Endothelial cell of umbilical vein (primary cell): Measurements from ENCODE around the gene CPXM2. TPM values are rescaled to one million over a fixed set of nuclear protein-coding genes. Genes with fewer than 3 reads are reported as not detected.

ENCODE experiments used
- BruUV-seq: library from RNA; stranded (reverse); fragments of 400-500 nt; replicated peaks from 2 replicates; lab custom pipeline; 2021; lab: Mats Ljungman, UMichigan
- CTCF ChIA-PET: fragments of 300-600, 350-600 bp; sonication (Branson Sonifier 250); formaldehyde crosslinking; loops from one replicate; lab custom pipeline; 2021; ENCODE audit warnings: antibody characterized with exemption, inconsistent platforms; lab: Charles Lee
- POLR2A ChIA-PET: fragments of 300-600, 350-600 bp; sonication (Branson Sonifier 250); formaldehyde crosslinking; loops from one replicate; lab custom pipeline; 2021; ENCODE audit warnings: antibody characterized with exemption, inconsistent platforms; lab: Charles Lee
- DNase-seq: peaks from one replicate; pipeline ENCODE4 v3.0.0-alpha.2; 2011; ENCODE audit warnings: low read depth, low spot score
- FAIRE-seq: peaks from 2 replicates; lab custom pipeline; 2011; peaks lifted over from hg19 to GRCh38; lab: Jason Lieb, UNC
- H2AFZ ChIP-seq: 2 replicates; pipeline ENCODE4 v1.6.0; 2012; ENCODE audit warnings: low read depth, low read length, control low read depth, inconsistent platforms
- H3K27ac ChIP-seq: 2 replicates; pipeline ENCODE4 v1.5.1; 2011; ENCODE audit warnings: low read depth, mild to moderate bottlenecking, control low read depth, low read length, moderate library complexity; ENCODE audit not compliant: insufficient read depth
- H3K27me3 ChIP-seq, 2 experiments: 2 replicates each; pipeline versions ENCODE4 v1.6.0 to v1.6.1; 2011; ENCODE audit warnings: low read length in 2 of 2, mixed read lengths in 1 of 2; ENCODE audit not compliant: control insufficient read depth in 2 of 2, insufficient read depth in 2 of 2
- H3K36me3 ChIP-seq, 2 experiments: 2 replicates in 1 of 2; 3 replicates in 1 of 2; pipeline ENCODE4 v1.5.1; 2011; ENCODE audit warnings: low read length in 2 of 2, mild to moderate bottlenecking in 1 of 2, moderate library complexity in 1 of 2; ENCODE audit not compliant: control insufficient read depth in 2 of 2, insufficient read depth in 2 of 2; ENCODE audit errors: extremely low read depth in 1 of 2
- H3K4me1 ChIP-seq: 3 replicates; pipeline ENCODE4 v1.5.1; 2011; ENCODE audit warnings: mild to moderate bottlenecking, low read length; ENCODE audit not compliant: control insufficient read depth, insufficient read depth; ENCODE audit errors: extremely low read depth
- H3K4me2 ChIP-seq: 2 replicates; pipeline ENCODE4 v1.6.1; 2011; ENCODE audit warnings: low read length, control low read depth, mixed read lengths; ENCODE audit not compliant: insufficient read depth
- H3K4me3 ChIP-seq, 3 experiments: fragments of 200-600 bp in 1 of 3; sonication (generic), shearing (Covaris generic) in 1 of 3; replicated peaks in 1 of 3; 2 replicates each; pipeline ENCODE4 v1.5.1; 2011 to 2016; ENCODE audit warnings: control low read depth in 3 of 3, low read length in 3 of 3, mild to moderate bottlenecking in 2 of 3, inconsistent platforms in 1 of 3, low read depth in 1 of 3, moderate library complexity in 1 of 3; ENCODE audit not compliant: insufficient read depth in 1 of 3
- H3K79me2 ChIP-seq: 2 replicates; pipeline ENCODE4 v1.6.0; 2012; ENCODE audit warnings: low read length, inconsistent platforms; ENCODE audit not compliant: control insufficient read depth, insufficient read depth
- H3K9ac ChIP-seq: replicated peaks from 2 replicates; pipeline ENCODE3; 2011; ENCODE audit warnings: low read length, control low read depth; ENCODE audit not compliant: insufficient read depth; ENCODE audit errors: extremely low read depth
- H3K9me1 ChIP-seq: replicated peaks from 3 replicates; pipeline ENCODE4 v1.6.0; 2011; ENCODE audit warnings: mild to moderate bottlenecking, low read length; ENCODE audit not compliant: control insufficient read depth, insufficient read depth; ENCODE audit errors: extremely low read depth
- H3K9me3 ChIP-seq: replicated peaks from 2 replicates; pipeline ENCODE4 v1.5.1; 2012; ENCODE audit warnings: low read length, inconsistent platforms; ENCODE audit not compliant: control insufficient read depth, insufficient read depth
- H4K20me1 ChIP-seq: replicated peaks from 2 replicates; pipeline ENCODE3; 2011; ENCODE audit warnings: mild to moderate bottlenecking, low read length; ENCODE audit not compliant: control insufficient read depth, insufficient read depth; ENCODE audit errors: extremely low read depth
- EZH2 ChIP-seq: IDR thresholded peaks from 2 replicates; pipeline ENCODE4 v1.6.1; 2012; ENCODE audit warnings: borderline replicate concordance, low read depth, mild to moderate bottlenecking, moderate library complexity, low read length, inconsistent platforms; ENCODE audit not compliant: severe bottlenecking
- FOS ChIP-seq: IDR thresholded peaks from 2 replicates; pipeline ENCODE4 v1.6.1; 2011; ENCODE audit warnings: mild to moderate bottlenecking, low read length, moderate library complexity, borderline replicate concordance; ENCODE audit not compliant: insufficient read depth
- GATA2 ChIP-seq: IDR thresholded peaks from 2 replicates; pipeline ENCODE4 v1.7.0; 2011; ENCODE audit warnings: low read depth, mild to moderate bottlenecking, moderate library complexity, mixed read lengths, low read length; ENCODE audit not compliant: insufficient read length, insufficient read depth
- JUN ChIP-seq: IDR thresholded peaks from 2 replicates; pipeline ENCODE4 v1.6.1; 2011; ENCODE audit warnings: borderline replicate concordance, low read depth; ENCODE audit not compliant: insufficient read length, insufficient read depth
- MYC ChIP-seq: IDR thresholded peaks from one replicate; pipeline ENCODE4 v1.6.1; 2011; ENCODE audit warnings: mild to moderate bottlenecking, low read depth, low read length
- POLR2A ChIP-seq: IDR thresholded peaks from 2 replicates; pipeline ENCODE4 v1.6.1; 2012; ENCODE audit warnings: low read depth, mild to moderate bottlenecking, control low read depth, low read length
- POLR2AphosphoS5 ChIP-seq: IDR thresholded peaks from 2 replicates; pipeline ENCODE4 v1.6.1; 2012; ENCODE audit warnings: low read depth, mild to moderate bottlenecking, control low read depth, low read length, moderate library complexity; ENCODE audit not compliant: insufficient read depth
- dilution Hi-C: fragments of 300-500 bp; cut with MboI; formaldehyde crosslinking; loops from one replicate; pipeline ENCODE4 v1.15.0; 2019; ENCODE audit warnings: low sequenced_read_pairs; ENCODE audit not compliant: extremely low pct_ligation_motif_present
- intact Hi-C: fragments of 100-400 bp; cut with micrococcal nuclease; formaldehyde crosslinking; loops from one replicate; pipeline ENCODE4 v1.10.0; 2022
- polyA plus RNA-seq, 4 experiments: library from polyadenylated mRNA; depleted of rRNA in 3 of 4; stranded (reverse) in 3 of 4; unstranded in 1 of 4; fragments of >200 nt; gene quantifications; 2 replicates each; pipeline versions ENCODE4 v1.2.1 to v1.2.3, GENCODE V29; 2011 to 2012; ENCODE audit warnings: missing spikeins in 1 of 4
- total RNA-seq: library from RNA; stranded (reverse); gene quantifications from 2 replicates; pipeline ENCODE4 v1.2.3, GENCODE V29; 2021
- TF ChIP-seq, protein P1 (sequence below), 2 donors: IDR thresholded peaks; 1 replicate in 1 of 2; 2 replicates in 1 of 2; pipeline ENCODE4 v1.5.1; 2011; ENCODE audit warnings: low read length in 2 of 2, mild to moderate bottlenecking in 2 of 2, moderate library complexity in 2 of 2, control low read depth in 1 of 2, inconsistent platforms in 1 of 2, low read depth in 1 of 2; ENCODE audit not compliant: insufficient read depth in 1 of 2; ENCODE audit errors: extremely low read depth in 1 of 2
- TF ChIP-seq, protein P2 (sequence below): IDR thresholded peaks from 2 replicates; pipeline ENCODE4 v1.6.1; 2011; ENCODE audit not compliant: insufficient read depth, insufficient read length

The CPXM2 gene
- total and polyA plus RNA-seq, 2 donors (not counting 3 experiments of a cell fraction or from before 2014, with no cell fraction given) = 1.8 to 2.7 TPM

DNA sequence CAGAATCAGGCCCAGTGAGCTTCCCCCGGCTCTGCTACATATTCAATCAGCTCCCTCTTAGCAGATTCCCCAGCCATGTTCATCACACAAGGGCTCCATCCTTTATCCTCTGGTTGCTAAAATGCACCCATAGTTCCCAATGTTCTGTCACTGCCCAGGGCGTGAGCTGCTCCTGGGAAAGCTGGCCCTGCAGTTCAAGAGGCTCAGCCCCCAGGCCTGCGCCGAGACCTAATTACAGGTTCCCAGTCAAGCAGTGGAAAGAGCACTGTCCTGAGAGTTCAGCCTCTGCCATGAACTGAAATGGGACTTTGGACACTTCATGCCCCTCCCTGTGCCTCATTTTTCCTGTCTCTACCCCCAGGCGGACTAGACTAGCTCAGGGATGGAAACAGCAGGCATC, 149.9 kb downstream of the CPXM2 start:
- no peaks in the 10 kb centered on the region for H3K79me2 ChIP-seq
- H3K36me3 ChIP-seq = no peaks in the 10 kb centered on the region
- H3K4me3 ChIP-seq = no peak overlapping the region
- no peak for DNase-seq
- no peak overlapping the region for H3K27ac ChIP-seq
- no peaks in the 10 kb centered on the region for H3K9me3 ChIP-seq
- TF ChIP-seq, protein P1, sequence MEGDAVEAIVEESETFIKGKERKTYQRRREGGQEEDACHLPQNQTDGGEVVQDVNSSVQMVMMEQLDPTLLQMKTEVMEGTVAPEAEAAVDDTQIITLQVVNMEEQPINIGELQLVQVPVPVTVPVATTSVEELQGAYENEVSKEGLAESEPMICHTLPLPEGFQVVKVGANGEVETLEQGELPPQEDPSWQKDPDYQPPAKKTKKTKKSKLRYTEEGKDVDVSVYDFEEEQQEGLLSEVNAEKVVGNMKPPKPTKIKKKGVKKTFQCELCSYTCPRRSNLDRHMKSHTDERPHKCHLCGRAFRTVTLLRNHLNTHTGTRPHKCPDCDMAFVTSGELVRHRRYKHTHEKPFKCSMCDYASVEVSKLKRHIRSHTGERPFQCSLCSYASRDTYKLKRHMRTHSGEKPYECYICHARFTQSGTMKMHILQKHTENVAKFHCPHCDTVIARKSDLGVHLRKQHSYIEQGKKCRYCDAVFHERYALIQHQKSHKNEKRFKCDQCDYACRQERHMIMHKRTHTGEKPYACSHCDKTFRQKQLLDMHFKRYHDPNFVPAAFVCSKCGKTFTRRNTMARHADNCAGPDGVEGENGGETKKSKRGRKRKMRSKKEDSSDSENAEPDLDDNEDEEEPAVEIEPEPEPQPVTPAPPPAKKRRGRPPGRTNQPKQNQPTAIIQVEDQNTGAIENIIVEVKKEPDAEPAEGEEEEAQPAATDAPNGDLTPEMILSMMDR (IDR thresholded peaks at IDR 0.05; ENCODE audit: extremely low read depth in 1 of 2, insufficient read depth in 1 of 2, low read depth in 1 of 2, low read length in 2 of 2) = no peak
- TF ChIP-seq JUN = no peak
- TF ChIP-seq EZH2 = no peak
- TF ChIP-seq MYC = no peak
- TF ChIP-seq POLR2AphosphoS5 = no peak
- TF ChIP-seq POLR2A = no peak
- TF ChIP-seq, protein P2, sequence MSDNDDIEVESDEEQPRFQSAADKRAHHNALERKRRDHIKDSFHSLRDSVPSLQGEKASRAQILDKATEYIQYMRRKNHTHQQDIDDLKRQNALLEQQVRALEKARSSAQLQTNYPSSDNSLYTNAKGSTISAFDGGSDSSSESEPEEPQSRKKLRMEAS = no peak
- no peak for TF ChIP-seq GATA2
- no peak for TF ChIP-seq FOS
- dilution Hi-C loops (no loop called here), intact Hi-C loops (no loop called here)
- H2AFZ ChIP-seq = no peak overlapping the region
- no peaks in the 10 kb centered on the region for H3K27me3 ChIP-seq
- FAIRE-seq = no peak
- H3K4me2 ChIP-seq = no peak overlapping the region
- ChIA-PET CTCF (no interaction called here), POLR2A (no interaction called here)
- H4K20me1 ChIP-seq = no peaks in the 10 kb centered on the region
- no peaks in the 10 kb centered on the region for H3K4me1 ChIP-seq
- BruUV-seq = no TSS peak
- no peak overlapping the region for H3K9ac ChIP-seq
- no peaks in the 10 kb centered on the region for H3K9me1 ChIP-seq
